Loucy (cell line): ENCODE results near the gene GSAP.
A peak's percentile ranks its signal among the peaks of the same experiment; 100 is the strongest.

Experiments
- H2AFZ ChIP-seq: fragments of 200-600 bp; sonication (generic); 2 replicates; pipeline ENCODE4 v1.6.0; 2016; ENCODE audit warnings: antibody characterized with exemption, mild to moderate bottlenecking, low read length, moderate library complexity
- H3F3A ChIP-seq: fragments of 200-600 bp; 2 replicates; pipeline ENCODE4 v1.6.0; 2016; ENCODE audit warnings: antibody characterized with exemption, low read depth, mild to moderate bottlenecking
- H3K27me3 ChIP-seq: fragments of 200-600 bp; sonication (generic); 2 replicates; pipeline ENCODE4 v1.6.1; 2014; ENCODE audit warnings: low read length, mild to moderate bottlenecking; ENCODE audit not compliant: insufficient read depth, poor library complexity, severe bottlenecking
- H3K36me3 ChIP-seq: fragments of 200-600 bp; sonication (generic); 2 replicates; pipeline ENCODE4 v1.6.1; 2016; ENCODE audit warnings: low read length; ENCODE audit not compliant: insufficient read depth
- H3K4me1 ChIP-seq: fragments of 200-600 bp; sonication (generic); 2 replicates; pipeline ENCODE4 v1.5.1; 2014; ENCODE audit warnings: low read length, mild to moderate bottlenecking; ENCODE audit not compliant: insufficient read depth, poor library complexity, severe bottlenecking
- H3K4me2 ChIP-seq: fragments of 200-600 bp; sonication (generic); 2 replicates; pipeline ENCODE4 v1.6.0; 2014; ENCODE audit warnings: antibody characterized with exemption, low read length, low read depth, mild to moderate bottlenecking; ENCODE audit not compliant: poor library complexity, severe bottlenecking
- H3K4me3 ChIP-seq: fragments of 200-600 bp; sonication (generic); 2 replicates; pipeline ENCODE4 v1.5.1; 2014; ENCODE audit warnings: low read length, mild to moderate bottlenecking, mixed read lengths; ENCODE audit not compliant: poor library complexity, severe bottlenecking
- H3K79me2 ChIP-seq: fragments of 200-600 bp; sonication (generic); 2 replicates; pipeline ENCODE4 v1.6.1; 2014; ENCODE audit warnings: low read length; ENCODE audit not compliant: insufficient read depth
- H3K9ac ChIP-seq: fragments of 200-600 bp; sonication (generic); 2 replicates; pipeline ENCODE4 v1.6.0; 2014; ENCODE audit warnings: mild to moderate bottlenecking, low read depth, low read length, moderate library complexity; ENCODE audit not compliant: poor library complexity, severe bottlenecking
- H3K9me2 ChIP-seq: fragments of 200-600 bp; sonication (generic); replicated peaks from 2 replicates; pipeline ENCODE4 v1.6.1; 2016; ENCODE audit warnings: low read depth, low read length, mixed read lengths
- H3K9me3 ChIP-seq: fragments of 200-600 bp; sonication (generic); 2 replicates; pipeline ENCODE4 v1.6.1; 2014; ENCODE audit warnings: mild to moderate bottlenecking, antibody characterized with exemption, low read length, low read depth; ENCODE audit not compliant: insufficient read depth
- H4K20me1 ChIP-seq: fragments of 200-600 bp; sonication (generic); 2 replicates; pipeline ENCODE4 v1.6.0; 2014; ENCODE audit warnings: antibody characterized with exemption, low read length, mild to moderate bottlenecking; ENCODE audit not compliant: insufficient read depth, poor library complexity, severe bottlenecking
- CTCF ChIP-seq: fragments of 200-600 bp; sonication (generic); conservative IDR thresholded peaks from 2 replicates; pipeline ENCODE4 v1.5.1; 2014; ENCODE audit warnings: mild to moderate bottlenecking, antibody characterized with exemption, low read length
- EZH2phosphoT487 ChIP-seq: fragments of 200-600 bp; IDR thresholded peaks from 2 replicates; pipeline ENCODE4 v1.6.1; 2018; ENCODE audit warnings: antibody characterized with exemption, mild to moderate bottlenecking, moderate library complexity, borderline replicate concordance

Gene GSAP

GRCh38 chr7:77456696-77457095 is 40.5 kb upstream of the GSAP start:
- no peaks in the 10 kb centered on the region for H3K9me3 ChIP-seq
- H3K27me3 ChIP-seq, result no peaks in the 10 kb centered on the region
- H3K4me3 ChIP-seq, result no peak overlapping the region
- no peak overlapping the region for H3K4me2 ChIP-seq
- H3K9ac ChIP-seq, result no peak overlapping the region
- TF ChIP-seq EZH2phosphoT487 (no peak), CTCF (no peak)
- H3K79me2 ChIP-seq, result no peaks in the 10 kb centered on the region
- H4K20me1 ChIP-seq, result no peaks in the 10 kb centered on the region
- peaks cover 6% of the 10 kb centered on the region for H3K4me1 ChIP-seq
- 0 out of 2 replicates have a peak overlapping the region, but pooled peaks have one; percentile 14 for H2AFZ ChIP-seq
- H3F3A ChIP-seq, result no peaks in the 10 kb centered on the region
- no peaks in the 10 kb centered on the region for H3K36me3 ChIP-seq
- no peaks in the 10 kb centered on the region for H3K9me2 ChIP-seq

DNA sequence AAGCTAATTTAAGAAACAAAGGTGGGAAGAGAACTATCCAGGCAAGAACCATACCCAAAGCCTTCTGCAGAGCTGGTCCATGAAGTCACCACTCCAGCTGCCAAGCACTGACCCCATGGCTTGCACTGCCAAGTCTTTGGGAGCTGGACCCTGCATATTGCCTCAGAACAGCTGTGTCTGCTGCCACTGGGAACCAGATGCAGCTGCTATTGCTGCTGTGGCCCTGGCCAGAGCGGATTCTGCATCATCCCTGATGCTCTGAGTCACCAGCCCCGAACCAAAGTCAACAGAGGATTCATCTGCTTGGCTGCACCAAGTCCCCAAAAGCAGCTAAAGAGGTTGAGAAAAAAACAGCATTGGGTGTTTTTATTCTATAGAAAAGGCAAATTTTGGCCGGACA is 39.2 kb upstream of the GSAP start:
- H3K4me2 ChIP-seq, result no peak overlapping the region
- H3K4me3 ChIP-seq, result no peak overlapping the region

DNA sequence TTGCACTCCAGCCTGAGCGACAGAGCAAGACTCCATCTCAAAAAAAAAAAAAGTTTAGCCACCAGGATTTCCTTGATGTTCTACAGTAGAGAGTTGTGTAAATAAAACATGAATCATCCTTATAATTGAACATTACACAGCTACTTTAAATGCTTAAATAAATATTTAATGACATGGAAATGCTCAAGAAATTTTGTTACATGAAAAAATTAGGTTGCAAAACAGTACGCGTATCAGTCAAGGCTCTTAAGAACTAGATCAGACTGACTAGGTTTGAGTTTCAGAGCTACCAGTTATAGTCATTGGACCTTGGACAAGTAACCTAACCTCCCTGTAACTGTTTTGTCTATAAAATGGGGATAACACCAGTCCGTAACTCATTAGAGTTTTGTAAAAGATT is 38.7 kb upstream of the GSAP start:
- Histone ChIP-seq H3K4me2 (no peak overlapping the region), H3K9me3 (no peaks in the 10 kb centered on the region), H3K79me2 (no peaks in the 10 kb centered on the region), H3K4me3 (no peak overlapping the region), H4K20me1 (no peaks in the 10 kb centered on the region), H3K9ac (no peak overlapping the region), H2AFZ (no peak overlapping the region), H3K4me1 (peaks cover 6% of the 10 kb centered on the region), H3K27me3 (no peaks in the 10 kb centered on the region), H3F3A (no peaks in the 10 kb centered on the region), H3K9me2 (no peaks in the 10 kb centered on the region), H3K36me3 (no peaks in the 10 kb centered on the region)
- TF ChIP-seq CTCF, result no peak
- TF ChIP-seq EZH2phosphoT487, result no peak

More for the DNA sequence above, 39.2 kb upstream of the GSAP start:
- no peaks in the 10 kb centered on the region for H3K79me2 ChIP-seq
- H3K4me1 ChIP-seq, result peaks cover 6% of the 10 kb centered on the region
- H3K36me3 ChIP-seq, result no peaks in the 10 kb centered on the region
- H2AFZ ChIP-seq, result no peak overlapping the region
- no peaks in the 10 kb centered on the region for H4K20me1 ChIP-seq
- no peaks in the 10 kb centered on the region for H3K9me2 ChIP-seq
- H3K9ac ChIP-seq, result no peak overlapping the region
- TF ChIP-seq EZH2phosphoT487 (no peak), CTCF (no peak)
- H3K9me3 ChIP-seq, result no peaks in the 10 kb centered on the region
- H3F3A ChIP-seq, result no peaks in the 10 kb centered on the region
- no peaks in the 10 kb centered on the region for H3K27me3 ChIP-seq
